ENCODE data around the gene SHD. TPM values are rescaled to one million over a fixed set of nuclear protein-coding genes. Genes with fewer than 3 reads are reported as not detected.

SHD gene
- total and polyA plus RNA-seq, 2 of the 13 experiments (the other 11 are each of a cell fraction or from before 2014, with no cell fraction given): 0.11 to 0.20 TPM

DNA sequence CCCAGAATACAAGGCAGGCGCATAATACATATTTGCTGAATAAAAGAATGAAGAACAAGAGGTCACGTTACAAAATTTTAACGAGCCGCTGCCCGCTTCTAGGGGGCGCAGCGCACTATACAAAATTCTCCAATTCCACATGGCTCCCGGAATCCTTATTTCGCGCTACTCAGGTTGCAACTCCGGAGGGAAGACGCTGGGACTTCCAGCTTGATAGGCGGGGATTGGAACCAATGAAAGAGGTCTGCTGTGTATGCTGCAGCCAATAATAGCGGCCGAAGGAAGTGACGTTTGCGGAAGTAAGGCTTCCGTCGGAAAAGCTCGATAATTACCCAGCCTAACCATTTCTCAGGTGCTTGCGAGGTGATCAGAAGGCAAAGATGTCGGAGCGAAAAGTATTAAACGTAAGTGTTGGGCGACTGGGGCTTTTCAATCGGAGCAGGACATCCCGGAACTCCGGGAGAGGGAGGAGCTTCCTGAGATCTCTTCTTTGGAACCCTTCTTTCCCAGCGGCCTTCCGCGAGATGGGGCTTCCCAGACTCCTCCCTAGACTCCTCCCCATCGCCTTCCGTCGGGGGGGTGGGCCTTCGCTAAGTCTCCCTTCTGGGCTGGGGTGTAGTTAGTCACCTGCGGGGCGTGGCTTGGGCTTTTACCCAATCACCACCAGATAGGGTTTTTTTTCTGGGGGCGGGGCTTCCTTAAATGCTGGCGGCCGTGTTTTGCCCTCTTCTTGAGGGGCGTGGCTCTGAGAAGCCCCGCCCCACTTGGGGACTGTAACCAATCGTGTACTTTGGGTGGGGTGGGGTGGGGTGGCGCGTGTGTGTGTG is 32.1 kb upstream of the SHD start, which contains the start of gene YJU2 (continued):
- peak; percentile 95 for TF ChIP-seq ZBTB40 (IDR thresholded peaks at IDR 0.05)
- TF ChIP-seq ZBTB40 (CRISPR knock-in tag; IDR thresholded peaks at IDR 0.05): peak; percentile 47; the same call in 1 of the 2 replicates
- no peak; the same call in 1 of the 2 replicates for TF ChIP-seq ZNF350 (CRISPR knock-in tag; IDR thresholded peaks at IDR 0.05; ENCODE audit: borderline replicate concordance, low read depth)
- TF ChIP-seq ZNF597 (CRISPR knock-in tag; IDR thresholded peaks at IDR 0.05): no peak
- TF ChIP-seq FOXA3 (CRISPR knock-in tag; IDR thresholded peaks at IDR 0.05): peak; percentile 56; the same call in 1 of the 2 replicates
- TF ChIP-seq ZFY (CRISPR knock-in tag; IDR thresholded peaks at IDR 0.05): peak; percentile 88
- TF ChIP-seq GMEB2 (CRISPR knock-in tag; IDR thresholded peaks at IDR 0.05; ENCODE audit: low read depth): no peak
- peak in 1 of 2 experiments; percentile 36; a peak in 1 of 4 replicates for TF ChIP-seq EP300 (IDR thresholded peaks at IDR 0.05; ENCODE audit: low read depth in 2 of 2, low read length in 2 of 2)
- no peak for TF ChIP-seq EP300 (CRISPR knock-in tag; IDR thresholded peaks at IDR 0.05; ENCODE audit: borderline replicate concordance)
- TF ChIP-seq, protein P1, sequence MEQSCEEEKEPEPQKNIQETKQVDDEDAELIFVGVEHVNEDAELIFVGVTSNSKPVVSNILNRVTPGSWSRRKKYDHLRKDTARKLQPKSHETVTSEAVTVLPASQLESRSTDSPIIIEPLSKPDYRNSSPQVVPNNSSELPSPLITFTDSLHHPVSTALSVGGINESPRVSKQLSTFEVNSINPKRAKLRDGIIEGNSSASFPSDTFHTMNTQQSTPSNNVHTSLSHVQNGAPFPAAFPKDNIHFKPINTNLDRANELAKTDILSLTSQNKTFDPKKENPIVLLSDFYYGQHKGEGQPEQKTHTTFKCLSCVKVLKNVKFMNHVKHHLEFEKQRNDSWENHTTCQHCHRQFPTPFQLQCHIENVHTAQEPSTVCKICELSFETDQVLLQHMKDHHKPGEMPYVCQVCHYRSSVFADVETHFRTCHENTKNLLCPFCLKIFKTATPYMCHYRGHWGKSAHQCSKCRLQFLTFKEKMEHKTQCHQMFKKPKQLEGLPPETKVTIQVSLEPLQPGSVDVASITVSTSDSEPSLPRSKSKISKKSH (CRISPR knock-in tag; IDR thresholded peaks at IDR 0.05; ENCODE audit: borderline replicate concordance): no peak; the same call in 1 of the 2 replicates
- no peak; the same call in 1 of the 2 replicates for TF ChIP-seq NFKBIZ (CRISPR knock-in tag; IDR thresholded peaks at IDR 0.05)
- TF ChIP-seq, protein P2, sequence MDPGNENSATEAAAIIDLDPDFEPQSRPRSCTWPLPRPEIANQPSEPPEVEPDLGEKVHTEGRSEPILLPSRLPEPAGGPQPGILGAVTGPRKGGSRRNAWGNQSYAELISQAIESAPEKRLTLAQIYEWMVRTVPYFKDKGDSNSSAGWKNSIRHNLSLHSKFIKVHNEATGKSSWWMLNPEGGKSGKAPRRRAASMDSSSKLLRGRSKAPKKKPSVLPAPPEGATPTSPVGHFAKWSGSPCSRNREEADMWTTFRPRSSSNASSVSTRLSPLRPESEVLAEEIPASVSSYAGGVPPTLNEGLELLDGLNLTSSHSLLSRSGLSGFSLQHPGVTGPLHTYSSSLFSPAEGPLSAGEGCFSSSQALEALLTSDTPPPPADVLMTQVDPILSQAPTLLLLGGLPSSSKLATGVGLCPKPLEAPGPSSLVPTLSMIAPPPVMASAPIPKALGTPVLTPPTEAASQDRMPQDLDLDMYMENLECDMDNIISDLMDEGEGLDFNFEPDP (CRISPR knock-in tag; conservative IDR thresholded peaks at IDR 0.05): no peak
